GM23338 (cell line): ENCODE measurements around the gene THAP8.

Experiments used
- CREB1 ChIP-seq: fragments of 250-450 bp; sonication (Bioruptor Pico); IDR thresholded peaks from 2 replicates; pipeline ENCODE4 v1.5.0; 2020; ENCODE audit warnings: low read depth, mild to moderate bottlenecking, moderate library complexity
- CTCF ChIP-seq, 2 experiments: fragments of 200-600 bp in 1 of 2; sonication (generic) in 1 of 2; conservative IDR thresholded peaks; 2 replicates each; pipeline versions ENCODE4 v1.5.1 to v1.6.1; 2016 to 2017; ENCODE audit warnings: antibody characterized with exemption in 2 of 2, low read depth in 2 of 2, mild to moderate bottlenecking in 2 of 2, moderate library complexity in 1 of 2
- ETS1 ChIP-seq: IDR thresholded peaks from 2 replicates; pipeline ENCODE4 v1.6.1; 2016; ENCODE audit warnings: antibody characterized with exemption
- EZH2 ChIP-seq: fragments of 200-600 bp; sonication (generic); IDR thresholded peaks from one replicate; pipeline ENCODE4 v1.8.0; 2017; ENCODE audit warnings: antibody characterized with exemption, mild to moderate bottlenecking, low read depth; ENCODE audit not compliant: unreplicated experiment
- POLR2AphosphoS5 ChIP-seq: IDR thresholded peaks from 2 replicates; pipeline ENCODE4 v1.6.1; 2016; ENCODE audit warnings: antibody characterized with exemption, low read depth
- REST ChIP-seq: IDR thresholded peaks from one replicate; pipeline ENCODE4 v1.6.1; 2018; ENCODE audit warnings: antibody characterized with exemption; ENCODE audit not compliant: unreplicated experiment
- ZNF114 ChIP-seq: fragments of 250-450 bp; sonication (Bioruptor Pico); IDR thresholded peaks from 2 replicates; pipeline ENCODE4 v1.5.0; 2020; ENCODE audit warnings: mild to moderate bottlenecking, moderate library complexity

- TF ChIP-seq CTCF (conservative IDR thresholded peaks at IDR 0.05; ENCODE audit: low read depth in 2 of 2): no peak
- TF ChIP-seq EZH2: no peak
- no peak for TF ChIP-seq ZNF114 (CRISPR knock-in tag)
- TF ChIP-seq ETS1: no peak
- no peak for TF ChIP-seq REST
- no peak for TF ChIP-seq POLR2AphosphoS5
- no peak for TF ChIP-seq CREB1
These were observed 13.6 kb downstream of the THAP8 start for GRCh38 chr19:36040495-36040894.
